ENCODE results near the gene EGFL6. TPM values are rescaled to one million over a fixed set of nuclear protein-coding genes. Genes with fewer than 3 reads are reported as not detected.
"Not testable (repeated sequence)": the region's sequence is repeated elsewhere in the genome, so short reads cannot be mapped to it uniquely, and the experiment has no call there.

EGFL6 gene
- total RNA-seq, 1 donor from 2014 or later: 0.24 TPM

- intact Hi-C loops (cut with DNase I): not testable (repeated sequence)
These were observed 110.3 kb downstream of the EGFL6 start for GRCh38 chrX:13679700-13680099.

DNA sequence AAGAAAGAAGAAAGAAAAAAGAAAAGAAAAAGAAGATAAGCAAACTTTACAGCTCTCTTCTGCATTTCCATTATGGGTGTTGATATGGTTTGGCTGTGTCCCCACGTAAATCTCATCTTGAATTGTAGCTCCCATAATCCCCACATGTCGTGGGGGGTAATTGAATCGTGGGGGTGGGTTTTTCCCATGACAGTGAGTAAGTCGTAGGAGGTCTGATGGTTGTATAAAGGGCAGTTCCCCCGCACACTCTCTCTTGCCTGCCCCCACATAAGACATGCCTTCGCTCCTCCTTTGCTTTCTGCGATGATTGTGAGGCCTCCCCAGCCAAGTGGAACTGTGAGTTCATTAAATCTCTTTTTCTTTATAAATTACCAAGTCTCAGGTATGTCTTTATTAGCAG, 112.2 kb downstream of the EGFL6 start:
- intact Hi-C loops (cut with DNase I): no loop called here
- no peak for DNase-seq (ENCODE audit: low spot score)

More at GRCh38 chrX:13679700-13680099, 110.3 kb downstream of the EGFL6 start:
- not testable (repeated sequence) for DNase-seq (ENCODE audit: low spot score)

Small RNA genes lying within 50 kb of the gene (microRNA-seq; reads per million reads assigned to microRNA genes)
- not detected for gene MIR6086

Other genes with a start within 250 kb of the EGFL6 start
- not detected for gene ATXN3L, start 249.5 kb upstream of the EGFL6 start, total RNA-seq
- 6.4 TPM for gene TCEANC, start 83.5 kb downstream of the EGFL6 start, total RNA-seq
- 28.2 TPM for gene RAB9A, start 119.5 kb downstream of the EGFL6 start, total RNA-seq
- gene TRAPPC2, start 165.0 kb downstream of the EGFL6 start, total RNA-seq: 9.9 TPM
- 12.8 TPM for gene OFD1, start 165.1 kb downstream of the EGFL6 start, total RNA-seq
- 2.0 TPM for gene GPM6B, start 247.5 kb downstream of the EGFL6 start, total RNA-seq

Data from cardiac septum (tissue), 1 donor.